Measurements from ENCODE around the gene CCDC197.

- TF ChIP-seq ZBTB7A (IDR thresholded peaks at IDR 0.05; ENCODE audit: low read depth) (no peak), EP300 (IDR thresholded peaks at IDR 0.05; ENCODE audit: borderline replicate concordance) (no peak), MAX (IDR thresholded peaks at IDR 0.05) (no peak), EGR1 (IDR thresholded peaks at IDR 0.05) (no peak), TAF1 (IDR thresholded peaks at IDR 0.05; ENCODE audit: low read depth) (no peak), TCF12 (IDR thresholded peaks at IDR 0.05; ENCODE audit: low read depth) (no peak), YY1 (IDR thresholded peaks at IDR 0.05; ENCODE audit: low read depth) (no peak), REST (IDR thresholded peaks at IDR 0.05; ENCODE audit: low read depth) (no peak)
Observed at GRCh38 chr14:93961620-93962019, 35.5 kb upstream of the CCDC197 start.
